Measurements from ENCODE around the gene ZGPAT. TPM values are rescaled to one million over a fixed set of nuclear protein-coding genes. Genes with fewer than 3 reads are reported as not detected.

Gene ZGPAT
- total and polyA plus RNA-seq, 2 of the 4 experiments (the other 2 are of a cell fraction): 13.4 to 20.2 TPM

DNA sequence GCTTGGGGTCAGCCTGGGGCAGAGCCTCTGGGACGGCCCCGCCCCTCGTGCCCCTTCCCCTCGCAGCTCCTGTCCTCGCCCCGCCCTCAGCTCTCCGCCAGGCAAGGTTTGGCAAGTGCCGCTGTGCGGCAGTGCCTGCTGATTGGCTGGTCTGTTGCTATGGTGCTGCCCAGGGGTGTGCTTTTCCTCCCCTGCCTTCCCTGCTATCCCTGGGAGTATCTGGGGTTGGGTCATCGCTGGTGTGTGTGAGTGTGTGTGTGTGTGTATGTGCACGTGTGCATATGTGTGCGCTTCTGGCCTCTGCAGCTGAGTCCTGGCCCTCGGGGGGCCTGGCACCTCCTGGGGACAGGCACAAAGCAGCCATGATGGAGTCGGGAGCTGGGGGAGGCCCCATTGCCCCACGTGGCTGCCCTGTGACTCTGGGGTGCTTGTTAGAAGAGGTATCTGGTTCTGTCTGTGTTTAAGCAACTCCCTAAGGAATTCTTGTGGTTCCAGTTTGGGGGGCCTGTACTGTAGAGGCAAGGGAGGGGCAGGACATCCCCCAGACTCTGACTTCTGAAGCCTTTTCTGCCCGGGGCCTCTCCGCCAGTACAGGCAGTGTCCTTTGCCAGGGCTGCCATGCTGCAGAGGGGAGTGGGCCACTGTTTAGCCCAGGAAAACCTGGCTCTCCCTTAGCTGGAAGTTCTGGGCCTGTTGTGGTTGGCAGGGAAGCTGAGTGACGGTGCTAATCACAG, 42.8 kb upstream of the ZGPAT start:
- POLR2A ChIA-PET (ENCODE audit: unreplicated experiment): no interaction called here
- no peak overlapping the region for H3K27ac ChIP-seq (ENCODE audit: insufficient read depth, low read length)
- H3K4me2 ChIP-seq (ENCODE audit: low read depth, low read length): no peak overlapping the region
- H2BK15ac ChIP-seq (ENCODE audit: low read depth, low read length): no peak overlapping the region
- in situ Hi-C loops (cut with MboI; ENCODE audit: low sequenced_read_pairs): no loop called here
- no peaks in the 10 kb centered on the region for H3K27me3 ChIP-seq (ENCODE audit: control insufficient read depth, insufficient read depth, low read length)
- WGBS, 2 experiments (ENCODE audit: extremely low coverage in 2 of 2, insufficient read length in 1 of 2): 70% methylated on average over 8 of the region's 18 CpGs; no CpG with 5 or more reads in 1 of the 2 experiments
- ATAC-seq (ENCODE audit: low read depth) (peak; percentile 72), DNase-seq (no peak)
- no peak overlapping the region for H4K5ac ChIP-seq (ENCODE audit: low read depth, low read length)
- no peak overlapping the region for H4K91ac ChIP-seq (ENCODE audit: insufficient read depth, low read depth, low read length)
- intact Hi-C loops (cut with micrococcal nuclease): no loop called here
- H3K4ac ChIP-seq (ENCODE audit: low read depth, low read length): no peak overlapping the region
- H3K4me3 ChIP-seq (ENCODE audit: insufficient read depth, low read depth, low read length): no peak overlapping the region
- dilution Hi-C loops (cut with HindIII; ENCODE audit: low sequenced_read_pairs, unreplicated experiment): no loop called here
- no peak overlapping the region for H2BK120ac ChIP-seq (ENCODE audit: low read depth, low read length)
- BruUV-seq (replicated peaks): no TSS peak
- CTCF ChIA-PET: no interaction called here
- H2AK5ac ChIP-seq (ENCODE audit: low read depth, low read length): no peak overlapping the region
- no peak overlapping the region for H3K23ac ChIP-seq (ENCODE audit: low read depth, low read length)
- no peaks in the 10 kb centered on the region for H4K20me1 ChIP-seq (ENCODE audit: insufficient read depth, low read length)
- no peak overlapping the region for H3K9ac ChIP-seq (ENCODE audit: low read depth, low read length)
- H3K4me1 ChIP-seq (ENCODE audit: control insufficient read depth, insufficient read depth, low read length): no peaks in the 10 kb centered on the region; the same call in 1 of the 2 replicates
- no peak overlapping the region for H2BK20ac ChIP-seq (ENCODE audit: low read depth, low read length)
- peaks cover 7 to 39% of the 10 kb centered on the region in 2 experiments for H3K79me1 ChIP-seq (ENCODE audit: low read depth in 1 of 2, low read length in 2 of 2)
- no peak overlapping the region for H2AFZ ChIP-seq (replicated peaks; ENCODE audit: low read length, poor library complexity)
- H4K8ac ChIP-seq (ENCODE audit: low read depth in 2 of 2, low read length in 2 of 2): no peak overlapping the region
- no peak overlapping the region for H3K18ac ChIP-seq (ENCODE audit: low read depth, low read length)
- no peak for TF ChIP-seq BHLHE40 (IDR thresholded peaks at IDR 0.05; ENCODE audit: low read depth, low read length)
- 0 out of 2 replicates have a peak, but pooled peaks have one; percentile 49 for TF ChIP-seq RFX5 (IDR thresholded peaks at IDR 0.05; ENCODE audit: low read depth, low read length)
- no peak for TF ChIP-seq SMC3 (IDR thresholded peaks at IDR 0.05; ENCODE audit: low read depth, low read length)
- H3K36me3 ChIP-seq (ENCODE audit: control insufficient read depth, insufficient read depth, low read length): peaks cover 61% of the 10 kb centered on the region
- no peak overlapping the region for H2BK5ac ChIP-seq (ENCODE audit: low read depth, low read length, poor library complexity, severe bottlenecking)
- H3K14ac ChIP-seq (replicated peaks; ENCODE audit: low read depth, low read length): no peak overlapping the region
- no peak overlapping the region for H3K56ac ChIP-seq (ENCODE audit: extremely low read depth, insufficient read depth, low read length)
- H3K9me3 ChIP-seq (ENCODE audit: control insufficient read depth, insufficient read depth, low read length): no peaks in the 10 kb centered on the region
- no peak overlapping the region for H2AK9ac ChIP-seq (replicated peaks; ENCODE audit: low read depth, low read length, poor library complexity)
- H3K9me1 ChIP-seq (ENCODE audit: insufficient read depth, low read length): no peaks in the 10 kb centered on the region

All from IMR-90 (cell line).